Left ventricle myocardium inferior (tissue), 1 donor: Measurements from ENCODE around the gene LYPD3. TPM values are rescaled to one million over a fixed set of nuclear protein-coding genes. Genes with fewer than 3 reads are reported as not detected.

Experiments used
- DNase-seq: peaks from one replicate; pipeline ENCODE4 v3.0.0-alpha.2; 2020
- H3K27ac ChIP-seq: fragments of 200-600 bp; replicated peaks from 2 replicates; pipeline ENCODE4 v1.8.0; 2021
- H3K27me3 ChIP-seq: fragments of 200-600 bp; 2 replicates; pipeline ENCODE4 v1.8.0; 2021; ENCODE audit warnings: low read depth
- H3K36me3 ChIP-seq: fragments of 200-600 bp; 2 replicates; pipeline ENCODE4 v1.8.0; 2021
- H3K4me1 ChIP-seq: fragments of 200-600 bp; 2 replicates; pipeline ENCODE4 v1.8.0; 2021
- H3K4me3 ChIP-seq: fragments of 200-600 bp; 2 replicates; pipeline ENCODE4 v1.8.0; 2021; ENCODE audit warnings: mild to moderate bottlenecking, moderate library complexity
- H3K9me3 ChIP-seq: fragments of 200-600 bp; replicated peaks from 2 replicates; pipeline ENCODE4 v1.8.0; 2021
- intact Hi-C: fragments of 100-400 bp; cut with micrococcal nuclease; formaldehyde crosslinking; loops from one replicate; pipeline ENCODE4 v1.11.0; 2022
- total RNA-seq: library from RNA; stranded (reverse); fragmentation: NEBNext Ultra II Directional; extraction: Animal tissue kit (Norgen Biotek cat#: 25700); gene quantifications from one replicate; pipeline ENCODE4 v1.2.1, GENCODE V29; 2021
- TF ChIP-seq, protein P1 (sequence below): fragments of 200-600 bp; IDR thresholded peaks from 2 replicates; pipeline ENCODE4 v1.8.0; 2021; ENCODE audit warnings: antibody characterized with exemption, mild to moderate bottlenecking, borderline replicate concordance
- donor health status: DM: no; HTN: yes; CAD: no; lungs with severe emphysema.

Gene LYPD3
- total RNA-seq, 1 donor from 2014 or later: 0.38 TPM

DNA sequence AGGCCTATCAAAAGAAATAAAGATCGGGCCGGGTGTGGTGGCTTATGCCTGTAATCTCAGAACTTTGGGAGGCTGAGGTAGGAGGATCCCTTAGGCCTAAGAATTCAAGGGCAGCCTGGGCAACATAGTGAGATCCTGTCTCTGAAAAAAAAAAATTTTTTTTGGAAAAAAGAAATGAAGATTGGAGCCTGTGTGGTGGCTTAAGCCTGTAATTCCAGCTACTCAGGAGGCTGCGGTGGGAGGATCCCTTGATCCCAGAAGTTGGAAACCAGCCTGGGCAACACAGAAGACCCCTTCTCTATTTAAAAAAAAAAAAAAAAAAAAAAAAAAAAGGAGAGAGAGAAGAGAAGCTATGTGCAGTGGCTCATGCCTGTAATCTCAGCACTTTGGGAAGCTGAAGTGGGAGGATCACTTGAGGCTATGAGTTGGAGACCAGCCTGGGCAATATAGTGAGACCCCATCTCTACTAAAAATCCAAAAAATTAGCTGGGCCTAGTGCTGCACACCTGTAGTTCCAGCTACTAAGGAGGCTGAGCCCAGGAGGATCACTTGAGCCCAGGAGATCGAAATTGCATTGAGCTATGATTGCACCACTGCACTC is 14.7 kb upstream of the LYPD3 start:
- peaks cover 6% of the 10 kb centered on the region for H3K4me1 ChIP-seq
- no peaks in the 10 kb centered on the region for H3K36me3 ChIP-seq
- no peak overlapping the region for H3K4me3 ChIP-seq
- no peak for DNase-seq
- no peaks in the 10 kb centered on the region for H3K9me3 ChIP-seq
- TF ChIP-seq, protein P1, sequence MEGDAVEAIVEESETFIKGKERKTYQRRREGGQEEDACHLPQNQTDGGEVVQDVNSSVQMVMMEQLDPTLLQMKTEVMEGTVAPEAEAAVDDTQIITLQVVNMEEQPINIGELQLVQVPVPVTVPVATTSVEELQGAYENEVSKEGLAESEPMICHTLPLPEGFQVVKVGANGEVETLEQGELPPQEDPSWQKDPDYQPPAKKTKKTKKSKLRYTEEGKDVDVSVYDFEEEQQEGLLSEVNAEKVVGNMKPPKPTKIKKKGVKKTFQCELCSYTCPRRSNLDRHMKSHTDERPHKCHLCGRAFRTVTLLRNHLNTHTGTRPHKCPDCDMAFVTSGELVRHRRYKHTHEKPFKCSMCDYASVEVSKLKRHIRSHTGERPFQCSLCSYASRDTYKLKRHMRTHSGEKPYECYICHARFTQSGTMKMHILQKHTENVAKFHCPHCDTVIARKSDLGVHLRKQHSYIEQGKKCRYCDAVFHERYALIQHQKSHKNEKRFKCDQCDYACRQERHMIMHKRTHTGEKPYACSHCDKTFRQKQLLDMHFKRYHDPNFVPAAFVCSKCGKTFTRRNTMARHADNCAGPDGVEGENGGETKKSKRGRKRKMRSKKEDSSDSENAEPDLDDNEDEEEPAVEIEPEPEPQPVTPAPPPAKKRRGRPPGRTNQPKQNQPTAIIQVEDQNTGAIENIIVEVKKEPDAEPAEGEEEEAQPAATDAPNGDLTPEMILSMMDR: no peak
- intact Hi-C loops: no loop called here
- H3K27me3 ChIP-seq: no peaks in the 10 kb centered on the region
- H3K27ac ChIP-seq: no peak overlapping the region

DNA sequence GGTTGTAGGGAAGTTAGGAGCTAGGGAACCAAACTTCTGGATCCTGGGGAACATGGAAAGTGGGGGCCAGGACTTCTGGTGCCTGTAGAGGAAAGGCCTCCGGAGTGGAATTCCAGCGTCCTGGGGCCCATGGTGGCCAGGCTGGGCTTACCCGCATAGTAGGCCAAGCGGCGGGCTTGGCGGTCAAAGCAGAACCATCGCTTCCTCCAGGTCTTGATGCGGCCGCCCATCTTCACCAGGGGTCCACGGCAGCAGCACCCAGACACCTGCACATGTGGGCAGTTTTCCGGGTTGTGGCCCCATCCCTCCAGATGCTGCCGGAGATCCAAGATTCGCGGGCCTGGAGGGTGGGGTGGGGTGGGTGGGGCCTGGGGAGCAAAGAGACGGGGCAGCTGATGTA is 13.8 kb upstream of the LYPD3 start:
- TF ChIP-seq, protein P1: no peak
- Histone ChIP-seq H3K27me3 (no peaks in the 10 kb centered on the region), H3K27ac (no peak overlapping the region), H3K4me3 (no peak overlapping the region), H3K9me3 (no peaks in the 10 kb centered on the region), H3K4me1 (peaks cover 13% of the 10 kb centered on the region), H3K36me3 (no peaks in the 10 kb centered on the region)
- intact Hi-C loops: no loop called here
- DNase-seq: no peak

DNA sequence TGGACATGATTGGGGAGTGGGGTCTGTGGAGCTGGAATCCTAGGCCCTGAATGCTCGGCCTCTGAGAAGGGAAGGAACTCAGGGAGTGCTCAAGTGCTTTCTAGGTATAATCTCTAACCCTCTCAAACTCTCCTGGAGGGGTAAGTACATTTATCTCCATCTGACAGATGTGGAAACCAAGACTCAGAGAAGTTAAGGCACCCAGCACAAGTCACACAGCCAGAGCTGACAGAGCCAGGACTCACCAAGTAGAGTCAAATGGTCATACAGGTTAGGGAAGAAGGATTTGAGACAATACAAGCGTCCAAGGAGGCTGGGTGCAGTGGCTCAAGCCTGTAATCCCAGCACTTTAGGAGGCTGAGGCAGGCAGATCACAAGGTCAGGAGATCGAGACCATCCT is 12.9 kb upstream of the LYPD3 start:
- intact Hi-C loops: no loop called here
- no peaks in the 10 kb centered on the region for H3K27me3 ChIP-seq
- peaks cover 13% of the 10 kb centered on the region for H3K4me1 ChIP-seq
- H3K9me3 ChIP-seq: no peaks in the 10 kb centered on the region
- no peak for DNase-seq
- TF ChIP-seq, protein P1: no peak
- no peak overlapping the region for H3K27ac ChIP-seq
- H3K36me3 ChIP-seq: no peaks in the 10 kb centered on the region
- H3K4me3 ChIP-seq: no peak overlapping the region

DNA sequence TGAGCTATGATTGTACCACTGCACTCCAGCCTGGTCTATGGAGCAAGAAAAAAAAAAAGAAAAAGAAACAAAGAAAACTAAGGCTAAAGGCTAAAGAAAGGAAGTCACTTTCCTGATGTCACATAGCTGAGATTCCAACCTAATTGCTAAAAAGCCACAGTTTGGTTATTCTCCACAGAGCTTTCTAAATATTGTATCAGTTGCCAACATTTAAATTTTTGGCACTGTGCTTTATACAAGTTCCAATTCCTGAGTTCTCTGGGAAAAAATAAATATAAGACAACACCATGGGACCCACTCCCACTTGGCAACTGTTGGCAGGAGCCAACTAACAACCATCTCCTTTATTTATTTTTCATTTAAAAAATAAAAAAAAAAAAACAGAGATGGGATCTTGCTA is 11.2 kb upstream of the LYPD3 start:
- Histone ChIP-seq H3K27ac (no peak overlapping the region), H3K4me3 (no peak overlapping the region)
- TF ChIP-seq, protein P1: no peak

DNA sequence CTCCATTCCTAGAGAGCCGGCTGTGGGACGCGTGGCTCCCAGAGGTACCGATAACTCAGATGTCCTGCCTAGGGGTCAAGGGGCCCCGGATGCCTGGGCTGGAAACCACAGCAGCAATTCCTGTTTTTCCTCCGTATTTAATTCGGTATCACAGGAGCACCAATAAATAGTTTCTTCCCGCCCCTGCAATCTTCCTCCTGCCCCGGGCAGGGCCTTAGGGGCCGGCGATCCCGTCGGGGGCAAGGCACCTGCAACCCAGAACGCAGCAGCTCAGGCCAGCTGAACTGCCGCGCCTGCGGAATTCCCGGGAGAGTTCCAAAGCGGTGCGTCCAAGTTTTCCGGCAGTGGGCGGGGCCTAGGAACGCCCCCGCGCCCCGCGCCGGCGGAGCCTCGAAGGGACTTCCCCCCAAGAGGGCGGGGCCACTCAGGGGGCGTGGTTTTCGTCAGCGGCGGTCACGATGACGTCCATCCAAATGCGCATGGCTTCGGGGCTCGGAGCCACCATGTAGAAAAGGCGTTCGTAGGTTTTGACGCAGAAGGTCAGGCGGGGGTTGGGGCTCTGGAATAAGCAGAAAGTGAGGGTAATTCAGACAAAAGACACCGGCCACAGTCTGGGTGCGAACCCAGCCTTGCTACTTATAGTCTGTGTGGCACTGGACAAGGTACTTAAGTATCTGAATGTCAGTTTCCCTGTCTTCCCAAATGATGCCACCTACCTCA is 9.7 kb upstream of the LYPD3 start:
- Histone ChIP-seq H3K36me3 (no peaks in the 10 kb centered on the region), H3K27me3 (no peaks in the 10 kb centered on the region), H3K4me1 (peaks cover 13% of the 10 kb centered on the region), H3K4me3 (peak overlapping the region; percentile 66), H3K9me3 (no peaks in the 10 kb centered on the region), H3K27ac (peak overlapping the region; percentile 81)
- DNase-seq: peak; percentile 95
- intact Hi-C loops: no loop called here
- TF ChIP-seq, protein P1: no peak

More for the DNA sequence above, 11.2 kb upstream of the LYPD3 start:
- H3K27me3 ChIP-seq: no peaks in the 10 kb centered on the region
- H3K4me1 ChIP-seq: peaks cover 13% of the 10 kb centered on the region
- intact Hi-C loops: no loop called here
- no peaks in the 10 kb centered on the region for H3K36me3 ChIP-seq
- H3K9me3 ChIP-seq: no peaks in the 10 kb centered on the region
- no peak for DNase-seq
